Neural progenitor cell (in vitro differentiated cells): Measurements from ENCODE around the gene KRTAP5-6.

ENCODE experiments used
- CTCF ChIP-seq: fragments of 200-600 bp; sonication (generic); IDR thresholded peaks from 2 replicates; pipeline ENCODE4 v1.5.1; 2017; ENCODE audit warnings: antibody characterized with exemption, mild to moderate bottlenecking
- EZH2 ChIP-seq: fragments of 200-600 bp; sonication (generic); IDR thresholded peaks from 2 replicates; pipeline ENCODE4 v1.6.1; 2017; ENCODE audit warnings: antibody characterized with exemption, mild to moderate bottlenecking, moderate library complexity
- EZH2phosphoT487 ChIP-seq: fragments of 200-600 bp; sonication (generic); IDR thresholded peaks from 2 replicates; pipeline ENCODE4 v1.6.1; 2017; ENCODE audit warnings: antibody characterized with exemption

- TF ChIP-seq CTCF = no peak
- TF ChIP-seq EZH2 = no peak
- TF ChIP-seq EZH2phosphoT487 = no peak
These were observed 30.9 kb downstream of the KRTAP5-6 start for GRCh38 chr11:1727861-1728260.
